Effector memory CD8-positive, alpha-beta T cell (primary cell): ENCODE results near the gene KATNIP.

Source experiments
- ATAC-seq: fragments of 150-1000 bp; cut with Tn5 transposase; replicated peaks from 2 replicates; pipeline ENCODE4 v1.10.0; 2021; ENCODE audit warnings: mild to moderate bottlenecking, moderate library complexity
- DNase-seq, 3 experiments: peaks; one replicate each; pipeline ENCODE4 v3.0.0; 2021
- H3K27ac Mint-ChIP-seq, 2 donors: one replicate each; pipeline ENCODE4 v1.8.0; 2022; ENCODE audit warnings: mild to moderate bottlenecking in 2 of 2, mixed read lengths in 2 of 2, moderate library complexity in 2 of 2
- H3K27me3 Mint-ChIP-seq, 2 donors: one replicate each; pipeline ENCODE4 v1.8.0; 2022; ENCODE audit warnings: mixed read lengths in 2 of 2
- H3K36me3 Mint-ChIP-seq: one replicate; pipeline ENCODE4 v1.8.0; 2022; ENCODE audit warnings: mild to moderate bottlenecking, moderate library complexity, mixed read lengths; ENCODE audit not compliant: insufficient read depth
- H3K4me1 Mint-ChIP-seq, 2 donors: one replicate each; pipeline ENCODE4 v1.8.0; 2022; ENCODE audit warnings: low read depth in 2 of 2, mixed read lengths in 2 of 2
- H3K4me3 Mint-ChIP-seq, 2 donors: one replicate each; pipeline ENCODE4 v1.8.0; 2022; ENCODE audit warnings: mild to moderate bottlenecking in 2 of 2, mixed read lengths in 2 of 2, moderate library complexity in 2 of 2
- H3K9me3 Mint-ChIP-seq, 2 donors: one replicate each; pipeline ENCODE4 v1.8.0; 2022; ENCODE audit warnings: mixed read lengths in 2 of 2

Gene KATNIP

GRCh38 chr16:27572711-27573110 lies 22.8 kb downstream of the KATNIP start:
- DNase-seq (no peak), ATAC-seq (no peak)
- Mint-ChIP-seq H3K4me1 (peaks cover 3 to 5% of the 10 kb centered on the region in 2 donors), H3K27ac (no peak overlapping the region), H3K36me3 (no peaks in the 10 kb centered on the region), H3K4me3 (no peak overlapping the region), H3K27me3 (no peaks in the 10 kb centered on the region), H3K9me3 (no peaks in the 10 kb centered on the region)

GRCh38 chr16:27576729-27577128 lies 26.8 kb downstream of the KATNIP start:
- H3K4me1 Mint-ChIP-seq: peaks cover 0 to 3% of the 10 kb centered on the region in 2 donors
- ATAC-seq (no peak), DNase-seq (no peak)
- no peak overlapping the region for H3K4me3 Mint-ChIP-seq
- no peaks in the 10 kb centered on the region for H3K36me3 Mint-ChIP-seq
- H3K27ac Mint-ChIP-seq: no peak overlapping the region
- no peaks in the 10 kb centered on the region for H3K27me3 Mint-ChIP-seq
- H3K9me3 Mint-ChIP-seq: no peaks in the 10 kb centered on the region

GRCh38 chr16:27579087-27579980 lies 29.4 kb downstream of the KATNIP start:
- Mint-ChIP-seq H3K27me3 (no peaks in the 10 kb centered on the region), H3K27ac (no peak overlapping the region), H3K4me3 (no peak overlapping the region), H3K36me3 (no peaks in the 10 kb centered on the region), H3K9me3 (no peaks in the 10 kb centered on the region), H3K4me1 (no peaks in the 10 kb centered on the region)
- DNase-seq: no peak
- ATAC-seq: no peak

- Mint-ChIP-seq H3K4me1 (no peaks in the 10 kb centered on the region), H3K36me3 (no peaks in the 10 kb centered on the region), H3K27ac (no peak overlapping the region), H3K4me3 (no peak overlapping the region), H3K9me3 (no peaks in the 10 kb centered on the region), H3K27me3 (no peaks in the 10 kb centered on the region)
- no peak for ATAC-seq
- no peak for DNase-seq
Measured at GRCh38 chr16:27582883-27583282, 32.9 kb downstream of the KATNIP start.

GRCh38 chr16:27583634-27584033 lies 33.7 kb downstream of the KATNIP start:
- H3K9me3 Mint-ChIP-seq: no peaks in the 10 kb centered on the region
- DNase-seq (no peak), ATAC-seq (no peak)
- no peaks in the 10 kb centered on the region for H3K27me3 Mint-ChIP-seq
- no peak overlapping the region for H3K4me3 Mint-ChIP-seq
- no peaks in the 10 kb centered on the region for H3K36me3 Mint-ChIP-seq
- no peaks in the 10 kb centered on the region for H3K4me1 Mint-ChIP-seq
- no peak overlapping the region for H3K27ac Mint-ChIP-seq

GRCh38 chr16:27585200-27585599 lies 35.3 kb downstream of the KATNIP start:
- Mint-ChIP-seq H3K27me3 (no peaks in the 10 kb centered on the region), H3K4me3 (no peak overlapping the region), H3K4me1 (no peaks in the 10 kb centered on the region), H3K27ac (no peak overlapping the region), H3K36me3 (no peaks in the 10 kb centered on the region), H3K9me3 (no peaks in the 10 kb centered on the region)
- DNase-seq (no peak), ATAC-seq (no peak)

- Mint-ChIP-seq H3K9me3 (no peaks in the 10 kb centered on the region), H3K4me3 (no peak overlapping the region), H3K27ac (no peak overlapping the region), H3K27me3 (no peaks in the 10 kb centered on the region), H3K36me3 (no peaks in the 10 kb centered on the region), H3K4me1 (no peaks in the 10 kb centered on the region)
- DNase-seq (no peak), ATAC-seq (no peak)
Measured at GRCh38 chr16:27586711-27587110, 36.8 kb downstream of the KATNIP start.

GRCh38 chr16:27588057-27588456 lies 38.1 kb downstream of the KATNIP start:
- no peak overlapping the region for H3K27ac Mint-ChIP-seq
- DNase-seq (no peak), ATAC-seq (no peak)
- H3K4me3 Mint-ChIP-seq: no peak overlapping the region
- H3K36me3 Mint-ChIP-seq: no peaks in the 10 kb centered on the region
- H3K9me3 Mint-ChIP-seq: no peaks in the 10 kb centered on the region
- H3K27me3 Mint-ChIP-seq: no peaks in the 10 kb centered on the region
- no peaks in the 10 kb centered on the region for H3K4me1 Mint-ChIP-seq

GRCh38 chr16:27591837-27592236 lies 41.9 kb downstream of the KATNIP start:
- H3K4me1 Mint-ChIP-seq: peaks cover 0 to 6% of the 10 kb centered on the region in 2 donors
- DNase-seq (no peak), ATAC-seq (no peak)
- no peak overlapping the region for H3K27ac Mint-ChIP-seq
- no peaks in the 10 kb centered on the region for H3K36me3 Mint-ChIP-seq
- no peak overlapping the region for H3K4me3 Mint-ChIP-seq
- no peaks in the 10 kb centered on the region for H3K27me3 Mint-ChIP-seq
- H3K9me3 Mint-ChIP-seq: no peaks in the 10 kb centered on the region

- Mint-ChIP-seq H3K4me3 (no peak overlapping the region), H3K36me3 (no peaks in the 10 kb centered on the region), H3K9me3 (no peaks in the 10 kb centered on the region)
Measured at GRCh38 chr16:27595475-27595874, 45.5 kb downstream of the KATNIP start.

GRCh38 chr16:27595993-27596392 lies 46.0 kb downstream of the KATNIP start:
- Mint-ChIP-seq H3K4me3 (no peak overlapping the region), H3K4me1 (peaks cover 0 to 6% of the 10 kb centered on the region in 2 donors), H3K36me3 (no peaks in the 10 kb centered on the region), H3K9me3 (no peaks in the 10 kb centered on the region), H3K27ac (peak overlapping the region in 1 of 2 donors; percentile 4), H3K27me3 (no peaks in the 10 kb centered on the region)
- DNase-seq (no peak), ATAC-seq (no peak)

More at GRCh38 chr16:27595475-27595874, 45.5 kb downstream of the KATNIP start:
- ATAC-seq (no peak), DNase-seq (no peak)
- Mint-ChIP-seq H3K27ac (no peak overlapping the region), H3K4me1 (peaks cover 0 to 6% of the 10 kb centered on the region in 2 donors), H3K27me3 (no peaks in the 10 kb centered on the region)

- DNase-seq: no peak
- peak overlapping the region in 1 of 2 donors; percentile 4 for H3K27ac Mint-ChIP-seq
- no peaks in the 10 kb centered on the region for H3K9me3 Mint-ChIP-seq
- no peaks in the 10 kb centered on the region for H3K36me3 Mint-ChIP-seq
- no peak overlapping the region for H3K4me3 Mint-ChIP-seq
- peaks cover 0 to 6% of the 10 kb centered on the region in 2 donors for H3K4me1 Mint-ChIP-seq
- no peak for ATAC-seq
- no peaks in the 10 kb centered on the region for H3K27me3 Mint-ChIP-seq
Measured at GRCh38 chr16:27596411-27596810, 46.5 kb downstream of the KATNIP start.

- H3K4me3 Mint-ChIP-seq: no peak overlapping the region
- no peak overlapping the region for H3K27ac Mint-ChIP-seq
- H3K36me3 Mint-ChIP-seq: no peaks in the 10 kb centered on the region
- ATAC-seq (no peak), DNase-seq (no peak)
- peaks cover 0 to 6% of the 10 kb centered on the region in 2 donors for H3K4me1 Mint-ChIP-seq
- H3K27me3 Mint-ChIP-seq: no peaks in the 10 kb centered on the region
- no peaks in the 10 kb centered on the region for H3K9me3 Mint-ChIP-seq
Measured at GRCh38 chr16:27597361-27597760, 47.4 kb downstream of the KATNIP start.

GRCh38 chr16:27598220-27598619 lies 48.3 kb downstream of the KATNIP start:
- H3K27me3 Mint-ChIP-seq: no peaks in the 10 kb centered on the region
- H3K4me1 Mint-ChIP-seq: peaks cover 0 to 6% of the 10 kb centered on the region in 2 donors
- H3K9me3 Mint-ChIP-seq: no peaks in the 10 kb centered on the region
- no peak overlapping the region for H3K4me3 Mint-ChIP-seq
- no peak overlapping the region for H3K27ac Mint-ChIP-seq
- DNase-seq (no peak), ATAC-seq (no peak)
- H3K36me3 Mint-ChIP-seq: no peaks in the 10 kb centered on the region
